GM12878 (cell line): Measurements from ENCODE around the gene OPN3. TPM values are rescaled to one million over a fixed set of nuclear protein-coding genes. Genes with fewer than 3 reads are reported as not detected.

ENCODE experiments used
- ATAC-seq: fragments of 200-7000 bp; cut with Tn5 transposase; 3 replicates; pipeline ENCODE4 v1.9.1; 2020; ENCODE audit warnings: mild to moderate bottlenecking, moderate library complexity
- BruUV-seq: library from RNA; stranded (reverse); fragments of 400-500 nt; replicated peaks from 2 replicates; lab custom pipeline; 2021; lab: Mats Ljungman, UMichigan
- CTCF ChIA-PET: fragments of 300-600 bp; sonication (Branson Sonifier 250); formaldehyde crosslinking; extraction: SDS; loops from one replicate; lab custom pipeline; 2021; ENCODE audit warnings: inconsistent platforms; lab: Yijun Ruan, JAX
- POLR2A ChIA-PET: fragments of 350-600 bp; formaldehyde crosslinking; extraction: SDS; loops from one replicate; lab custom pipeline; 2021; ENCODE audit warnings: inconsistent platforms; lab: Charles Lee
- RAD21 ChIA-PET: fragments of 300-600 bp; sonication (Branson Sonifier 250); formaldehyde crosslinking; loops from one replicate; lab custom pipeline; 2023; ENCODE audit warnings: antibody characterized with exemption; ENCODE audit not compliant: unreplicated experiment; lab: Charles Lee
- SMC1A ChIA-PET: fragments of 300-600 bp; sonication (Branson Sonifier 250); formaldehyde crosslinking; loops from one replicate; lab custom pipeline; 2023; ENCODE audit not compliant: unreplicated experiment, uncharacterized antibody; lab: Charles Lee
- DNase-seq: peaks from one replicate; pipeline ENCODE4 v3.0.0-alpha.2; 2011; ENCODE audit warnings: low read depth, low spot score
- FAIRE-seq: peaks from 3 replicates; lab custom pipeline; 2011; peaks lifted over from hg19 to GRCh38; lab: Jason Lieb, UNC
- H2AFZ ChIP-seq: 2 replicates; pipeline ENCODE4 v1.6.0; 2011; ENCODE audit warnings: low read depth, low read length, control low read depth; ENCODE audit not compliant: control insufficient read depth
- H3K27ac ChIP-seq: 2 replicates; pipeline ENCODE4 v1.5.1; 2011; ENCODE audit warnings: control low read depth; ENCODE audit not compliant: control insufficient read depth, insufficient read depth
- H3K27me3 ChIP-seq, 2 experiments: replicated peaks in 1 of 2; 2 replicates each; pipeline versions ENCODE4 v1.6.0 to v1.6.1; 2011; ENCODE audit warnings: low read length in 1 of 2; ENCODE audit not compliant: control insufficient read depth in 2 of 2, insufficient read depth in 2 of 2
- H3K36me3 ChIP-seq, 2 experiments: 2 replicates each; pipeline ENCODE4 v1.5.1; 2011; ENCODE audit warnings: low read length in 1 of 2; ENCODE audit not compliant: control insufficient read depth in 2 of 2, insufficient read depth in 2 of 2
- H3K4me1 ChIP-seq: 2 replicates; pipeline ENCODE4 v1.6.1; 2011; ENCODE audit warnings: mild to moderate bottlenecking, low read length, moderate library complexity, mixed read lengths; ENCODE audit not compliant: control insufficient read depth, insufficient read depth
- H3K4me2 ChIP-seq: 2 replicates; pipeline ENCODE4 v1.6.0; 2011; ENCODE audit warnings: control low read depth; ENCODE audit not compliant: control insufficient read depth, insufficient read depth
- H3K4me3 ChIP-seq: fragments of 200-600 bp; sonication (generic); 2 replicates; pipeline ENCODE4 v1.5.1; 2016
- H3K79me2 ChIP-seq: 2 replicates; pipeline ENCODE4 v1.6.0; 2011; ENCODE audit warnings: low read length; ENCODE audit not compliant: control insufficient read depth, insufficient read depth
- H3K9ac ChIP-seq: 2 replicates; pipeline ENCODE4 v1.8.0; 2011; ENCODE audit warnings: low read length, control low read depth, mixed read lengths; ENCODE audit not compliant: control insufficient read depth, insufficient read depth
- H3K9me3 ChIP-seq: replicated peaks from 3 replicates; pipeline ENCODE4 v1.5.1; 2011; ENCODE audit warnings: mild to moderate bottlenecking, low read length; ENCODE audit not compliant: control insufficient read depth, insufficient read depth
- H4K20me1 ChIP-seq: 2 replicates; pipeline ENCODE4 v1.6.0; 2011; ENCODE audit not compliant: control insufficient read depth, insufficient read depth
- CBX5 ChIP-seq: sonication (generic); IDR thresholded peaks from 2 replicates; pipeline ENCODE4 v1.6.1; 2016; ENCODE audit warnings: low read depth, moderate library complexity, mild to moderate bottlenecking, inconsistent platforms
- E2F8 ChIP-seq: fragments of 450-650 bp; IDR thresholded peaks from 2 replicates; pipeline ENCODE4 v1.6.1; 2018; ENCODE audit warnings: mild to moderate bottlenecking, low read depth, moderate library complexity; ENCODE audit not compliant: partially characterized antibody
- IKZF2 ChIP-seq, 2 experiments: fragments of 450-650 bp; IDR thresholded peaks; 2 replicates each; pipeline ENCODE4 v1.6.1; 2017; ENCODE audit warnings: mild to moderate bottlenecking in 2 of 2, moderate library complexity in 2 of 2
- KLF5 ChIP-seq: fragments of 450-650 bp; IDR thresholded peaks from 2 replicates; pipeline ENCODE4 v1.6.1; 2014; ENCODE audit warnings: mild to moderate bottlenecking; ENCODE audit not compliant: partially characterized antibody
- NFYA ChIP-seq: IDR thresholded peaks from 2 replicates; pipeline ENCODE4 v1.6.1; 2011; ENCODE audit warnings: low read depth, mild to moderate bottlenecking, low read length, improper control_type of control experiment, borderline replicate concordance
- PRDM15 ChIP-seq: fragments of 450-650 bp; formaldehyde crosslinking; IDR thresholded peaks from 2 replicates; pipeline ENCODE4 v1.4.0; 2020; ENCODE audit warnings: mild to moderate bottlenecking, moderate library complexity
- SP1 ChIP-seq: IDR thresholded peaks from one replicate; pipeline ENCODE4 v1.6.1; 2011; ENCODE audit warnings: low read depth, low read length
- SREBF2 ChIP-seq: IDR thresholded peaks from 2 replicates; pipeline ENCODE4 v1.6.1; 2012; ENCODE audit warnings: mild to moderate bottlenecking, low read length
- USF1 ChIP-seq: IDR thresholded peaks from 2 replicates; pipeline ENCODE4 v1.6.1; 2011; ENCODE audit warnings: borderline replicate concordance, low read depth, mild to moderate bottlenecking, moderate library complexity, mixed read lengths, low read length; ENCODE audit not compliant: insufficient read depth; ENCODE audit errors: extremely low read length
- YY1 ChIP-seq: IDR thresholded peaks from 2 replicates; pipeline ENCODE4 v1.6.1; 2011; ENCODE audit warnings: low read depth, mild to moderate bottlenecking, low read length
- ZBED1 ChIP-seq: IDR thresholded peaks from 2 replicates; pipeline ENCODE4 v1.6.1; 2016; ENCODE audit warnings: borderline replicate concordance
- ZNF592 ChIP-seq: fragments of 450-650 bp; IDR thresholded peaks from 2 replicates; pipeline ENCODE4 v1.6.1; 2017; ENCODE audit warnings: mild to moderate bottlenecking, moderate library complexity
- WGBS: methylation state at CpG from one replicate; pipeline ENCODE4 v1.1.6; 2016; ENCODE audit warnings: low lambda C conversion rate; ENCODE audit not compliant: insufficient replicate concordance, insufficient coverage; ENCODE audit errors: missing lambda C conversion rate; 5-methylcytosine and 5-hydroxymethylcytosine counted together
- in situ Hi-C: fragments of 300-500 bp; cut with MboI; formaldehyde crosslinking; loops from 9 replicates; pipeline ENCODE4 v1.14.3; 2018; ENCODE audit warnings: mixed read lengths
- intact Hi-C: fragments of 100-400 bp; cut with micrococcal nuclease; formaldehyde crosslinking; loops from one replicate; pipeline ENCODE4 v1.14.2; 2022; ENCODE audit not compliant: unreplicated experiment
- polyA plus RNA-seq, 11 experiments: library from polyadenylated mRNA; depleted of rRNA in 4 of 11; unstranded in 6 of 11; stranded (reverse) in 5 of 11; fragments of >200 nt; fragmentation: Nextera tagmentation in 4 of 11; fragmentation: Illumina TruSeq in 1 of 11; extraction: Ambion mirVana in 4 of 11; extraction: Trizol in 1 of 11; gene quantifications; 1 replicate in 1 of 11; 2 replicates in 10 of 11; pipeline versions ENCODE4 v1.2.1 to v1.2.3, GENCODE V29; 2011 to 2016; ENCODE audit warnings: inconsistent platforms in 2 of 11, missing spikeins in 2 of 11, low read depth in 1 of 11
- total RNA-seq, 4 experiments: library from RNA; depleted of rRNA in 3 of 4; stranded (reverse); fragments of >200 nt in 3 of 4; fragmentation: Illumina TruSeq in 1 of 4; extraction: Trizol in 1 of 4; gene quantifications; 2 replicates each; pipeline versions ENCODE4 v1.2.1 to v1.2.3, GENCODE V29; 2013 to 2021

OPN3 gene
- total and polyA plus RNA-seq, 10 of the 15 experiments (the other 5 are each of a cell fraction or from before 2014, with no cell fraction given) = 0.26 to 12.2 (median 7.4) TPM

- TF ChIP-seq PRDM15 = no peak
- TF ChIP-seq ZNF592 = no peak
- no peak for TF ChIP-seq CBX5
Observed at GRCh38 chr1:241590719-241591118, 49.5 kb downstream of the OPN3 start (continued).

- 97% methylated on average over 7 of the region's 7 CpGs for WGBS
- H2AFZ ChIP-seq = no peak overlapping the region
- SMC1A ChIA-PET = no interaction called here
- no peak for TF ChIP-seq SP1
- TF ChIP-seq KLF5 = no peak
- TF ChIP-seq IKZF2 (IDR thresholded peaks at IDR 0.05) = no peak
- no peak for TF ChIP-seq ZBED1
- no peak for TF ChIP-seq NFYA
- TF ChIP-seq E2F8 = no peak
- TF ChIP-seq YY1 = no peak
- no peak for TF ChIP-seq USF1
- TF ChIP-seq SREBF2 = no peak
Observed at GRCh38 chr1:241589521-241589920, 50.6 kb downstream of the OPN3 start.

More at GRCh38 chr1:241589521-241589920, 50.6 kb downstream of the OPN3 start:
- in situ Hi-C loops = no loop called here
- intact Hi-C loops = no loop called here
- H3K4me1 ChIP-seq = no peaks in the 10 kb centered on the region
- H3K9ac ChIP-seq = no peak overlapping the region
- H3K9me3 ChIP-seq = no peaks in the 10 kb centered on the region
- ATAC-seq (no peak), DNase-seq (no peak), FAIRE-seq (no peak)
- H3K36me3 ChIP-seq = no peaks in the 10 kb centered on the region; a peak in 1 of 4 replicates
- no peaks in the 10 kb centered on the region for H3K79me2 ChIP-seq
- H3K4me2 ChIP-seq = no peak overlapping the region
- BruUV-seq = no TSS peak
- POLR2A ChIA-PET = no interaction called here
- no peak overlapping the region for H3K27ac ChIP-seq
- RAD21 ChIA-PET = no interaction called here
- CTCF ChIA-PET = interaction anchor here (0.6 to 3.3 kb wide), 3 partner anchors 21 to 836 kb away, joined by 3 to 17 read pairs (median 6); no protein-coding TSS in a partner anchor
- H4K20me1 ChIP-seq = no peaks in the 10 kb centered on the region
- no peaks in the 10 kb centered on the region for H3K27me3 ChIP-seq
- no peak overlapping the region for H3K4me3 ChIP-seq
